ENCODE data around the gene ACTN4.

ACTN4 gene

DNA sequence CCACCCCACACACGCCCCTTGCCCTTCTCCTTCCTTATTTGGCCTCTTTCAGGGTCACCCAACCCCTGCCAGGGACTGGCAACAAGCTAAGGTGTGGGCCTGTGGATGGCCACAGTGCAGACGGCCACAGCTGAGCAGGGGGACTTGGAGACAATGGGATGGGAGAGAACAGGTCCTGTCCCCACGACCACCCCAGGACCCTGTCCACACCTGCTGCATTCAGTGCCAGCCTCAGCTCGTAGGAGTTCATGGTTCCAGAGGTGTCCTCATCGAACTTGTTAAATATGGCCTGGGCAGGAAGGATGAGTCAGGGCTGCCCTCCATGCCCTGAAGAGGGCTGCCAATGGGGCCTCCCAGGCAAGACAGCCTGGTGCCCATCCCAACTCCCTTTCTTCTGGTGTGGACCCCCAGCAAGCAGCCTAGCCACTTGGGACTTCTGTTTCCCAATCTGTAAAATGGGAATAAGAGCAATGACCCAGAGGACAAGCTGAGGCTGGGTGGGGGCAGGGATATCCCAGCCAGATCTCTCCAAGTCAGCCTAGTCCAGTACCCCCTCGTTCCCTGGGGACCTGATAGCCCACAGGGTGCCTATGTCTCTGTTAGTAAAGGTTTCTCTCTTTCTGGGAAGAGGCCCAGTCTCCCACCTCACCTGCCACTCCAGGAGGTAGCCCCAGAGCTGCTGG lies 86.2 kb downstream of the ACTN4 start:
- FAIRE-seq (no peak), DNase-seq (ENCODE audit: insufficient read length) (no peak)
- TF ChIP-seq POLR2A (IDR thresholded peaks at IDR 0.05; ENCODE audit: low read depth, low read length), result no peak
- TF ChIP-seq POLR2AphosphoS5 (IDR thresholded peaks at IDR 0.05; ENCODE audit: low read depth, low read length), result no peak
- no peak for TF ChIP-seq TAF1 (IDR thresholded peaks at IDR 0.05; ENCODE audit: borderline replicate concordance, low read depth, low read length)

DNA sequence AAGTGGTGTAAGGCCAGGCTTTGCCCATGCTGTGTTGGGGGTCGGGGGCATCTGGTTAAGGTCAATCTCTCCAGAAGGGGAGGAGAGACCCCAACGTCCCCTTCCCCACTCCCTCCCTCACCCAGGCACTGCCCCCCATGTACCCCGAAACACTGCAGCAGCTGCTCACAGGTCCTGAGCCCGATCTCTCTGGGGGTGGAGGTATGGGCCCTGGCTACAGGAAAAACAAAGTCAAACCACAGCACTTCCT lies 86.7 kb downstream of the ACTN4 start:
- no peak for TF ChIP-seq TAF1 (IDR thresholded peaks at IDR 0.05; ENCODE audit: borderline replicate concordance, low read depth, low read length)
- TF ChIP-seq POLR2AphosphoS5 (IDR thresholded peaks at IDR 0.05; ENCODE audit: low read depth, low read length), result no peak
- TF ChIP-seq POLR2A (IDR thresholded peaks at IDR 0.05; ENCODE audit: low read depth, low read length), result no peak
- DNase-seq (ENCODE audit: insufficient read length), result peak; percentile 67
- no peak for FAIRE-seq

DNA sequence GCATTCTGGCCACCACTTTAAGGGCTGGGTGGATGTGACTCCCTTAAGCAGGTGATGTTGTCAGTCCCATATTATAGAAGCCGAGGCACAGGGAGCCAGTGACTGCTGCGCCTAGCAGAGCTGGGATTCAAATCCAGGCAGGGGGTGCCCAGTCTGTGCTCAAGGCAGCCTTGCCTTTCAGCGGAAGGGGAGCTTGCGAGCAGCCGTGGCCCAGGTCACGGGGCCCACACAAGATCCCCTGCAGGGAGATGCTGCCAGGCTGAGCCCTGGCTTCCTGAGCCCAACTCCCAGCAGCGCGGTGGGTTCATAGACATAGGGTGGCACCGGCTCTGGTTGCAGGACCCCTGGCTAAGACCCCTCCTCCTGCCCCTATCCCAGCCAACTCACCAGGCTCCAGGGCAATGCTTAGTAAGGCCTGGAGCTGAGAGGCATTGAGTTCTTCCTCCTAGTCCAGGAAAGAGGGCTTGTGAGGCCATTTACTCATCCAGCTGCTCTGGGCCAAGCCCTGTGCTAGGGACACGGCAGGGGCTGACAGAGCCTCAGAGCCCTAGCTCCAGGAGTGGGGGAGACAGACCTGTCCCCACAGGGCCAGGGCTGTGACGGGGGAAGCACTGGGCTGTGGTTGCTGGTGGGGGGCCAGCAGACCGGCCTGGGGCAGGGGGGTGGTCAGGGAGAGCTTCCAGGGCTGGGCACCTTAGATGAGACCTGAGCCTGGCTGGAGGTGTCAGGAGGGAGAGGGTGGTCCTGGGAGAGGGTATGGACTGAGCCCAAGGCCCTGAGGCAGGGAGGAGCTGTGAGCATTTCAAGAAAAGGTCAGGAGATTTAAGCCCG lies 87.2 kb downstream of the ACTN4 start:
- TF ChIP-seq POLR2AphosphoS5 (IDR thresholded peaks at IDR 0.05; ENCODE audit: low read depth, low read length), result no peak
- TF ChIP-seq POLR2A (IDR thresholded peaks at IDR 0.05; ENCODE audit: low read depth, low read length), result no peak; the same call in 1 of the 2 replicates
- no peak for TF ChIP-seq TAF1 (IDR thresholded peaks at IDR 0.05; ENCODE audit: borderline replicate concordance, low read depth, low read length)
- DNase-seq (ENCODE audit: insufficient read length) (no peak), FAIRE-seq (peak; percentile 90)

DNA sequence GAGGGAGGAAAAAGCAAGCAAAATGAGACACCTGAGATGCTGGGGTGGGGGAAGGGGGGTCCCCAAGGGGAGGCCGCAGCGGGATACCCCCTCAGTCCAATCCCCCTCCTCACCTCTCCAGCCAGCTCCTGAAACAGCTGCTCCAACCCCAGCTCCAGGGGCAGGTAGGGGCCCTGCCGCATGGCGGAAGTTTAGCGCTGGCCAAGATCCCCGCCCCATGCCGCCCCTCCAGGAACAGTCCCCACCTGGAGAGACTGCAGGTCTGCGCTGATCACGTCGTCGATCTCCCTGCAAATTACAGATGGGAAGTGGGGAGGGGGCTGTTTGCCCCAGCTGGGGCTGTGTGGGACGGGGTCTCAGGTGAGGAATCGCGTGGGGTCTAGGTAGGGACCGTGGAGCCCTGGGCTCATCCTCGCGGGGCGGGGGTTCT lies 87.8 kb downstream of the ACTN4 start:
- no peak for TF ChIP-seq POLR2A (IDR thresholded peaks at IDR 0.05; ENCODE audit: low read depth, low read length)
- TF ChIP-seq TAF1 (IDR thresholded peaks at IDR 0.05; ENCODE audit: borderline replicate concordance, low read depth, low read length), result no peak
- no peak for TF ChIP-seq POLR2AphosphoS5 (IDR thresholded peaks at IDR 0.05; ENCODE audit: low read depth, low read length)
- DNase-seq (ENCODE audit: insufficient read length) (no peak), FAIRE-seq (no peak)

DNA sequence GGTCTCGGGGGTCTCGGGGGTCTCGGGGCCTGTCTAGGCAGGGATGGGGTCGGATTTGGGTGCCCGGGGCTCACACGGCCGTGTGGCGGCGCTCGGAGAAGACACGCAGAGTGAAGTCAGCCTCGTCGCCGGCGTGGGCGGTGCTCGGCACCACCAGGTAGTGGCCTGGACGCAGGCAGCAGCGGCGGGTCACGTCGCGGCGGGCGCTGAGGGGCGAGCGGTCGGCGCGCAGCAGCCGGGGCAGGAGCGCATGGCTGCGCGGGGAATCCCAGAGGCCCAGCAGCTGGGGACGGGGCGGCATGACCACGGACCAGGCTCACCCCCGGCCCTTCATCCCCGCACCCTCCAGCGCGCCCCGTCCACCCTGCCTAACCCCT lies 88.6 kb downstream of the ACTN4 start:
- DNase-seq (ENCODE audit: insufficient read length), result peak; percentile 66
- TF ChIP-seq POLR2AphosphoS5 (IDR thresholded peaks at IDR 0.05; ENCODE audit: low read depth, low read length), result no peak
- no peak for TF ChIP-seq TAF1 (IDR thresholded peaks at IDR 0.05; ENCODE audit: borderline replicate concordance, low read depth, low read length)
- no peak for TF ChIP-seq POLR2A (IDR thresholded peaks at IDR 0.05; ENCODE audit: low read depth, low read length)
- FAIRE-seq, result peak; percentile 83

DNA sequence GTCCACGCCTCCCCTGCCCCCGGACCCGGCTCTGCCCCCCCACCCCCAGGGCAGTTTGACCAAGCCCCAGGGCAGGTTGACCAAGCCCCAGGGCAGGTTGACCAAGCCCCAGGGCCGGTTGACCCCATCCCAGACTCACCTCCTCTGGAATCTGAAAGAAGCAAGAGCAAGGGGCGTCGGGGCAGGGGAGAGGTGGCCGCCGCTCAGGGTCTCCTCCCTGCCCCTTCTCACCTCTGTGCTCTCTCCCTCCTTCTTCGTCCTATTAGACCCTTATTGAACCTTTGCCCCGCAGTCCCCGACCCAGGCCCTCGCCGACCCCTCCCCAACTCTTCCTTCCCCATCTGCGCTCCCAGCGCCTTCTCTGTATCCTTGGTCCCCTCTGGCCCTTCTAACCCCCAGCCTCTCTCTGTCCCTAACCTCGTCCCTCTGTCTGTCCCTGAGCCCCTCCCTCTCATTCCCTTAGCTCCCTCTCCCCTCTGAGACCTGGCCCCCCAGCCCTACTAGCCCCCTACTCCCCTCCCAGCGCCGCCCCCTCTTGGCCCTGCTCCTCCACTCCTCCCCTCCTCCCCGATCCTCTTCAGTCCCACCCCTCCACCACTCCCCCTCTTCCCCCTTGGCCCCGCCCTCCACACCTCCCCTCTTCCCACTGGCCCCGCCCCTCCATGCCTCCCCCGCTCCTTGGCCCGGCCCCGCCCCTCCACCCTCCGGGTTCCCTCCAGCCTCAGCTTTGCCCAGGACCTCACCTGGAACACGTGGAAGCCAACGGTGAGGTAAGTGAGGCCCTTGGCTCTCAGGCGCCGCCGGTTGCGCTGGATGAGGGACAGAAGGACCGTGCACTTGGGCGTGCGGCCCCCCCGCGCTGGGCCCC lies 89.2 kb downstream of the ACTN4 start:
- DNase-seq (ENCODE audit: insufficient read length) (peak; percentile 72), FAIRE-seq (peak; percentile 56)

DNA sequence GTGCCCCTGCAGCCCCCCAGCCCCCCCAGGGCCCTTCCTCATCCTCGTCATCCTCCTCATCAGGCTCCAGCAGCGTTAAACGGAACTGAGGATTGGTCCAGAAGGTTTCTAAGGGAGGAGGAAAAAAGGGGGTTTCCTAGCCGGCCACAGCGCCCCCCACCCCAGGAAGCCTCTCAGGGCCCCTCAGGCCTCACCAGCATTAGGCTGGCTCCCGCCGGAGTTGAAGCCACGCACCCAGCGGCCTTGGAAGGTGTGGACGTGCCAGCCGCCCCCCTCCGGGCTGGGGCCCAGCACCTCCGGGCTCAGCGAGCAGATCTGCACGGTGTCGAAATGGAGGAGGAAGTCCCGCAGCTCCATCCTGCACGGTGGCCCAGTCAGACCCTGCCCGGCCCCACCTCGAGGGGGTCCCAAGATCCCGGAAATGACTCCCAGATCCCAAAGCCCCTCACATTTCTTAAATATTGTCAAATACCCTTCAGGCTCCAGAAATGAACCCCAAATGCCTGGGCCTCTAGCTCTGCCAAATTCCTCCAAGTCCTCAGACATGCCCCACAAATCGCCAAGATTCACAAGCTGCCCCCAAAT lies 89.9 kb downstream of the ACTN4 start:
- TF ChIP-seq POLR2A (IDR thresholded peaks at IDR 0.05; ENCODE audit: low read depth, low read length) (no peak), TAF1 (IDR thresholded peaks at IDR 0.05; ENCODE audit: borderline replicate concordance, low read depth, low read length) (no peak), POLR2AphosphoS5 (IDR thresholded peaks at IDR 0.05; ENCODE audit: low read depth, low read length) (no peak)
- FAIRE-seq (no peak), DNase-seq (ENCODE audit: insufficient read length) (no peak)

More for the DNA sequence above, 89.2 kb downstream of the ACTN4 start:
- TF ChIP-seq TAF1 (IDR thresholded peaks at IDR 0.05; ENCODE audit: borderline replicate concordance, low read depth, low read length) (no peak), POLR2A (IDR thresholded peaks at IDR 0.05; ENCODE audit: low read depth, low read length) (no peak), POLR2AphosphoS5 (IDR thresholded peaks at IDR 0.05; ENCODE audit: low read depth, low read length) (no peak)

DNA sequence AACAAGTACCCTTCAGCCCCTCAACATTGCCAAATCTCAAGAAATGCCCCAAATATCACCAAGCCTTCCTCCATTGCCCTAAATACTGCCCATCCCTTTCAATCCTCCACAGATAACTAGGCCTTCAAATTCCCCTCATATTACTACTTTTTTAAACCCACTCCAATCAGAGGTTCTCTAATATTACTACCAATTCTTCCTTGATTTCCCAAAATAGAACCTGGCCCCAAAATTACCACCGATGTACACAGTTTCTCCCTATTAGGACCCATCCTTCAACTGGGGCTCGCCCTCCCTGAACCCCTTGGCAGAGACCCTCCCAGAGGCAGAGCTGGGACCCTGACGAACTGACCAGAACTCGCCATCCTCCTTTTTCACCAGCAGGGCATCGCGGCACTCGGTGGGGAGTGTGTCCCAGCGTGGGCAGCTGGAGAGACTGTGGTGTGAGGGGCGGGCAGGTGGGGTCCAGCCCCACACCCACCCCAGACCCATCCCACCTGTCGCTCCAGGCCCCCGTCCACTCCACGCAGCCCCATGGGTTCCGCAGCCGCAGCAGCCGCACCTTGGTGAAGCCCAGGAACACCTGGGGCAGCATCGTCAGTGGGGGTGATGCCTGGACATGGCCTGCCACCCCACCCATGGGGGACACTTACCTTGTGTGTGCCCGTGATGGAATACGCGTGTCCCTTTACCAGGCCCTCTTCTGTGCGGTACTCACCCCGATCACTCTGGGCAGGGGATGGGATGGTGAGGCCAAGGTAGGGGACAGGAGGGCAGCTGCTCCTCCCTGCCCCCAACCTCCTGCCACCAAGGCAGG lies 90.7 kb downstream of the ACTN4 start:
- DNase-seq (ENCODE audit: insufficient read length), result no peak
- no peak for TF ChIP-seq POLR2AphosphoS5 (IDR thresholded peaks at IDR 0.05; ENCODE audit: low read depth, low read length)
- TF ChIP-seq TAF1 (IDR thresholded peaks at IDR 0.05; ENCODE audit: borderline replicate concordance, low read depth, low read length), result no peak
- TF ChIP-seq POLR2A (IDR thresholded peaks at IDR 0.05; ENCODE audit: low read depth, low read length), result no peak
- no peak for FAIRE-seq

DNA sequence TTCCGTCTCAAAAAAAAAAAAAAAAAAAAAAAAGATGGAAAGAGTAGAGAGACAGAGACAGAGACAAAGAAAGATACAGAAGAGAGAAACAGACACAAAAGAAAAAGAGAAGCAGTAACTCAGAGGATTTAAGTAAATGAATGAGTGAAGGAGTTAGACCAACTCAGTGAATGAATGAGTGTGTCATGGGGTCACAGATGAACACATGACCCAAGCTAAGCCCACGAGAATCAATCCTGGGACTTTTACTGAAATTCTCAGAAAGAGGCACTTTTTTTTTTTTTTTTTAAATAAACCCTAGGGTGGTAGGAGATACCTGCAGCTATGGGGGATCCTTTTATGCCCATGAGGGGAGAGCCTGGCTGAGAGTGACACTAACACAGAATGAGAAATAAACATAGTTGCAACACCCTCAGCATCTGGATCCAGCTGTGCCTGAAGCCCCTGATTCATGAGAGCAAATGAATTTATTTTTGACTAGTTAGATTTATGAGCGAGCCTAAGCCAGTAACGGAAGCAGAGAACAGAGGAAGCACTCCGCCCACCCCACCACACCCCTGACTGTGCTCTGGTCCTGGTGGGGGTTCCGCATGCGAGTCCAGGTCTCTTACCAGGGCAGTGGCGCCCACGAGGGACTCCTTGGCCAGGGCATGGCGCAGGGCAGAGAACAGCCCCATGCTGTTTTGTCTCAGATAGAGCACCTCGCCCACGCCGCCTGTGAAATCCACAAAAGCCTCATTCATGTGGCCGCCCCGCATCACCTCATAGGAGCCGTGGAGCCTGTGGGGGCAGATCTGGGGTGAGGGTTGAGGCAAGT lies 92.2 kb downstream of the ACTN4 start:
- FAIRE-seq, result peak; percentile 30

DNA sequence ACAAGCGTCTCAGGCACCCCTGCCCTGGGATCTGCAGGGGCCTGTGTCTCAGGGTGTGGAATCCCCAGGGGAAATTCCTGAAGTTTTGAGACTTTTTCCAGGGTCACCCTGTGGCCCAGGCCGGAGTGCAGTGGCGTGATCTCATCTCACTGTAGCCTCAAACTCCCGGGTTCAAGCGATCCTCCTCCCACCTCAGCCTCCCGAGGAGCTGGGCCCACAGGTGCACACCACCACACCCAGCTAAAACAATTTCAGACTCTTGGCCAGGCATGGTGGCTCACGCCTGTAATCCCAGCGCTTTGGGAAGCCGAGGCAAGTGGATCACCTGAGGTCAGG lies 92.8 kb downstream of the ACTN4 start:
- TF ChIP-seq POLR2AphosphoS5 (IDR thresholded peaks at IDR 0.05; ENCODE audit: low read depth, low read length) (no peak), TAF1 (IDR thresholded peaks at IDR 0.05; ENCODE audit: borderline replicate concordance, low read depth, low read length) (no peak), POLR2A (IDR thresholded peaks at IDR 0.05; ENCODE audit: low read depth, low read length) (no peak)
- FAIRE-seq (no peak), DNase-seq (ENCODE audit: insufficient read length) (no peak)

More for the DNA sequence above, 92.2 kb downstream of the ACTN4 start:
- peak; percentile 18 for DNase-seq (ENCODE audit: insufficient read length)
- TF ChIP-seq POLR2AphosphoS5 (IDR thresholded peaks at IDR 0.05; ENCODE audit: low read depth, low read length) (no peak), TAF1 (IDR thresholded peaks at IDR 0.05; ENCODE audit: borderline replicate concordance, low read depth, low read length) (no peak), POLR2A (IDR thresholded peaks at IDR 0.05; ENCODE audit: low read depth, low read length) (no peak)

Data from GM12892 (cell line).